ENCODE data around the gene CLEC1A.
A peak's percentile ranks its signal among the peaks of the same experiment; 100 is the strongest.

Gene CLEC1A

DNA sequence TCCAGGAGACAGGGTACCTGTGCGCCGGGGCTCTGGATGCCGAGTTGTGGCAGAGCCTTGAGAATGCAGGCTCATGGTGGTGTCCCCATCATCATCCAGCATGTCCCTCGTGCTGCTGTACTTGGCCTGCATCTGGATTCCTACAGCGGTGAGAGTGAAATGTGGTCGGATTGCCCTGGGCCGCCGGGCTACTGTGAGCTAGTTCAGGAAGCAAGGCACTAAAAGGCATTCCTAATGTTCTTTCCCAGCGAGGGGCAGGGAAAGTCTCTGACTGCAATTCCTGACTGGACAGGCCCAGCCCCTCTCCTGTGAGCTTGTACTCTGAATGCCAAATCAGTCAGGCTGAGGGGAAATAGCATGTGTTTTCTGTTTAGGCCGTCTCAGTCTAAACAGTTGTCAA lies at the start of gene CLEC1A:
CLEC1A (minus strand) TSS at position 195 of the 400 bp plus-strand sequence; CDS start at position 132, 63 bp downstream.
- no peak for DNase-seq

DNA sequence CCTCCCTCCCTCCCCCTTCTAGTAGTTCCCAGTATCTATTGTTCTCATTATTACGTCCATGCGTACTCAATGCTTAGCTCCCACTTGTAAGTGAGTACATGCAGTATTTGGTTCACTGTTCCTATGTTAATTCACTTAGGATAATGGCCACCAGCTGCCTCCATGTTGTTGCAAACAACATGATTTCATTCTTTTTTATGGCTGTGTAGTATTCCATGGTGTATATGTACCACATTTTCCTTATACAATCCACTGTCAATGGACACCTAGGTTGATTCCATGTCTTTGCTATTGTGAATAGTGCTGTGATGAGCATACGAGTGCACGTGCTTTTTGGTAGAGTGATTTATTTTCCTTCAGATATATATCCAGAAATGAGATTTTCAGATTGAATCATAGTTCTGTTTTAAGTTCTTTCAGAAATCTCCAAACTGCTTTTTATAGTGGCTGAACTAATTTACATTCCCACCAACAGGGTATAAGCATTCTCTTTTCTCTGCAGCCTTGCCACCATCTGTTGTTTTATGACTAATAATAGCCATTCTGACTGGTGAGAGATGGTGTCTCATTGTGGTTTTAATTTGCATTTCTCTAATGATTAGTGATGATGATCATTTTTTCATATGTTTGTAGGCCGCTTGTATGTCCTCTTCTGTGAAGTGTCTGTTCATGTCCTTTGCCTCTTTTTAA lies 49.1 kb upstream of the CLEC1A start:
- DNase-seq, result no peak

DNA sequence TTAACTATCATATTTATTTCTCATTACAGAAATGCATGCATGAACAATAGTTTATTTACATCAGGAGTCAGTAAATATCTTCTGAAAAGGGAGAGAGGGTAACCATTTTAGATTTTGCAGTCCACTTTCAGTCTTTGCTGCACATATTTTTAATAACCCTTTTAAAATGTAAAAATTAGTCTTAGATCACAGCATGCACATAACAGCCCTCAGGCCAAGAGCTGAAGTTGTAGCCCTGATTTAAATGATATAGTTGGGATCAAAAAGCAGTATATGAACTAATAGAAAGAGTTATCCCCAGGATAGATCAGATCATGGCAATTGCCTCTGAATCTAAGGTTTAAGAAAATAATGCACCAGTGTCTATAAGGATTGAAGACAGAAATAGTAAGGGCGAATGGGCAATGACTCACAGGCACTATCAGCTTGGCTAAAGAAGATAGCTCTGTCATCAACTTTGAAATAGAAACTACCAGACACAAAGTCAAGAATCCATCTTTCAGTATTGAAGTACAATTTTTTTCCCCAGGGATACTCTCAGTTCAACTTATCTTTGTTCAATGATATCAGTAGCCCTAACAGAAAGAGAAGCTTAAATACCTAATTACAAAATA lies 44.3 kb upstream of the CLEC1A start:
- DNase-seq, result no peak

GRCh38 chr12:10140001-10140400 lies 41.2 kb upstream of the CLEC1A start:
- peak in 5 of 6 experiments; percentile 14 to 58 (median 27) for DNase-seq

- DNase-seq, result no peak
Observed at GRCh38 chr12:10136637-10137205, 37.9 kb upstream of the CLEC1A start.

- DNase-seq, result no peak
Observed at GRCh38 chr12:10135126-10135525, 36.3 kb upstream of the CLEC1A start.

DNA sequence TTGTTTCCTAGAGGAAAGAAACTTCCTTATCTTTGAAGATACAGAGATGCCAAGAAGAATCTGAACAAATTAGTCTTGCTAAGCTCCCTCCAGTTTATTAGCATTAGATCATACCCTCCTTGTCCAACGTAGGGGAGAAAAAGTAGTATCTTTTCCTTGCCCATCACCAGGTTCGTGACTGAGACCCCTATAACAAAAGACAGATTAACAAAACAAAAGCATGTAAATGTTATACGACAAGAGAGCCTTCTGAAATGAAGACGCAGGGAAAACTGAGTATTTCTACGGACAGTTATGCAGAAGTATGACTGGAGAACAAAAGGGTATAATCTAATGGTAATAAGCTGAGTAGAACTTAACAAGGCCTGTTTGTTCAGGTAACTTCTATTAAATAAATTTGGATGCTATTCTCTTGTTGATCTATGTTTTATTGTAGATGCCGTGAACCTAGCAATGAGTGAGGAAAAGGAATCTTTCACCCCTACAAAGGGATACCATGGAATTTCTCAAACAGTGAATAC lies 34.1 kb upstream of the CLEC1A start:
- no peak for DNase-seq

DNA sequence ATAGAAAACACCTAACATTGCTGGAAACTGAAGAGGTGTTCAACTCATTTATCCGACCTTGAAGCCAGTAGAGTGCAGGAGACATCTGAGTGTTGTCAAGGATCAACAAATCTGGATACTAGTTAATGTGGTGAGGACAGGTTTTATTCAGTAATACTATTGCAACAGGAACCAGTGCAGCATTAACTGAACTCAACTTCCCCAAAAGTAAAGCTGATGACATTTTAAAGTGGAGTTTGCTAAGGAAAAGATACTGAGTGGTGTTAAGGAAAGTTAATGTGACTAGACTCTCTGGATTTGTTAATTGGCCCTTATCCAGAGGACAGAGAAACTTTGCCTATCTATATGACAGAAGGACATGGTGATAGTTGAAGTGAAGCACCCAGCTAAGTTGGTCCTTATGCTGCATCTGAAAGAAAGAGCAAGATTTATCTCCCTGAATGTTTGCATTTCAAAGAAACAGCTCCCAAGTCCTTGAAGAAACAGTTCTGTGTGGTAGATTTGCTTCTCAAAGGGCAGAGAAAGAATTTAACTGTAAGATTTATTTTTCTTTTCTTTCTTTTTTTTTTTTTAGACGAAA lies 32.4 kb upstream of the CLEC1A start:
- DNase-seq, result no peak

- no peak for DNase-seq
Observed at GRCh38 chr12:10130042-10130441, 31.3 kb upstream of the CLEC1A start, which contains the start of gene CLEC7A. Gene CLEC7A, minus strand, starts transcription at chr12:10130199. Its CDS starts 117 bp downstream, at chr12:10130082.

DNA sequence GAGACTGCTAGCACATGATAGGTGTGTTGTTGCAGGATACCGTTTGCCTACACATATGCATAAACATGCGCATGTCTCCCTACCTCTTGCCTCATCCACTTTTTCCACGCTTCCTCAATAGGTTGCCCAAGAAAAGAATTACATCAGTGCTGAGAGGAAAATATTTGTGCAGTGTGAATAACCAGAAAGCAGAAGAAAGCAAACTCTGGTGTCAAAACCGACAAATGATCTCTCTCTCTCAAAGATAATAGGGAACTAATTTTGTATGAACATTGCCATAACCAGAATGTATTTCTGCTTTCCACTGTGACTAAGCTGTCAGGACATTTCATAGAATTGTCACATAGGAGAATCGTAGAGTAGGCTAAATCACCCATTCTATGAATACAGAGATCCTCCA lies 29.9 kb upstream of the CLEC1A start:
- no peak for DNase-seq

DNA sequence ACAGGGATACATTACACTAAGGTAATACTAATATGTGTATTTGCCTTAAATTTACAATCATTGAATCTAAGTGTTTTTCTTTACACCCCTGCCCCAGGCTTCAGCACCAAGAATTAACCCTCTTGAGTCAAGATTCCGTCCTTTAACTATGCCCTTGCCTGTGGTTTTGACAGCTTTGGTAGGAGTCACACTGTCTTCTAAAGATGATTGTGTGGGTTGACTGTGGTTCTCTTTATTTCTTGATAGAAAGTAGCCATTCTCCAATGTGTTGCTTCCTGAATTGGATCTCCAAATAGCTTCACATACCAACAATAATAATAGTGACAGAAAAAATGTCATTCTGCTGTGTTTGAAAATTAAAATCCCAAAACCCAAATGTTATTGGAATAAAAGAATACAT lies 27.6 kb upstream of the CLEC1A start:
- no peak for DNase-seq

DNA sequence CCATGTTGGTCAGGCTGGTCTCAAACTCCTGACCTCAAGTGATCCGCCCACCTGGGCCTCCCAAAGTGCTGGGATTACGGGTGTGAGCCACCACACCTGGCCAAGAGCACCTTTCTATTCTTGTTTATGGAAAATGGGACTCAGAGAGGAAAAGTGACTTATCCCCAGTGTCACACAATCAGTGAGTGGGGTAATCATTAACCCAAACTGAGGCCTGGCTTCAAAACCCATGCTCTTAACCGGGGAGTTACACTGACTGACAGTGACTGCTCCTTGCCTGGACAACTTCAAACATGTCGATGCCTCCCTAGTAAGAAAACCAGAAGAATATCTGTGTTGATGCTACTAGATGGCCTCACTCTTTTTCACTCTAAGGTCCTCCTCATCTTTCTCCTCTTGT lies 23.9 kb upstream of the CLEC1A start:
- DNase-seq, result no peak

DNA sequence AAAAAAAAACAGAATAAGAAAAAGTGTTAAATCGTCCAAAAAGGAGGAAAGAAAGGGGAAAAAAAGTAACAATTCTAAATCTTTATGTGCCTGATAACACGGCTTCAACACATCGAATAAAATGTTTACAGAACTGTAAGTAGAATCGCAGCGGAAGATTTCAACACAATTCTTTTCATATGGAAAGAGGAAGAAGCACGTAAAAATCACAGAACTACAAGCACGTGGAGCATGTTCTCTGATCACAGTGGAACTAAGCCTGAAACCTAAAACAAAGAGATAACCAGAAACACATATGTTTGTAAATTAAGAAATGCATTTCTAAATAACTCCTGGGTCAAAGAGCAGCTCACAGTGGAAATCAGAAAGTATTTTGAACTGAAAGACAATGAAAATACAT lies 22.5 kb upstream of the CLEC1A start:
- DNase-seq, result no peak

DNA sequence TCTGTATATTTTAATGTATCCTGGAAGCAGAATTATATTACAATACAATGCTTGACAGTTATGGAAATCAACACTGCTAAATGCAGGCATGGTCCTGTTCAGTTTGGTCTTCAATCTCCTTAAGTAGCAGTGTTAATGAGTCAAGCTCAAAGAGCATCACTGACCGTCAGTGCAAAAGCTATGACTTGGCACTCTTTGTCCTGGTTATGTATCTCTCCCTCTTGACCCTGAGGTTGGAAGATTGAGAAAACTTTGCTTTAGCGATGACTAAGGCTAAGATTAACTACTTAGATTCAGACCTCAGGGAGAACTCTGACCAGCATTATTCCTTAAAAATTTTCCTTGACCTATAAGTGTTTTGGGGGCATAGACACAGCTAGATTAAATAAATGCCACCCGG lies 20.3 kb upstream of the CLEC1A start:
- DNase-seq, result no peak

DNA sequence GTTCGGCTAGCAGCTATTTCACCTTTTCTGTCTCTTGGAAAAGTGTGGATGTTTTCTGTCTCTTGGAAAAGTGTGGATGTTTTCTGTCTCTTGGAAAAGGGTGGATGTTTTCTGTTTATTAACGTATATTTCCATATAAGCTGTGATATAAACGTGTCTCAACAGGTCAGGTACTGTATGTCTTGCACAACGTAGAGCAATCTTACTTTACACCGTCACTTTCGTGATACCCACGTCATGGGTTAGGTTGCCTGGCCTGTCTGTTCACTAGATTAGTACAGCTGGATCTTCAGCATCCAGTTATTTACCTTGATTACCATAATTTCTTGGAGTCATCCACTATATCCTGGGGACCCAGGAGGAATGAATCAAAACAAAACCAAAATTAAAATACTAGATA lies 17.1 kb upstream of the CLEC1A start:
- DNase-seq, result no peak

DNA sequence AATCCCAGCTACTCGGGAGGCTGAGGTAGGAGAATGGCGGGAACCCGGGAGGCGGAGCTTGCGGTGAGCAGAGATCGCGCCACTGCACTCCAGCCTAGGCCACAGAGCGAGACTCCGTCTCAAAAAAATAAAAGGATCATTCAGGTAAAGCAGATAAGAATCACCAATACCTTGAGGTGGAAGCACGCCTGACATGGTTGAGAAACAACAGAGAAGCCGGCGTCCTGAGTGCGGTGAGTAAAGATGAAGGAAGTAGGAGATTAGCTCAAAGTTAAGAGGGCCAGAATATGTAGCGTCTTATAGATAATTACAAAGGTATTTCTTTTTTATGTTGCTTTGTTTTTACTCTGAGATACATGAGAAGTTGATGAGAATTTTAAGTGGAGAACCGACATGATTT lies 16.5 kb upstream of the CLEC1A start:
- DNase-seq, result no peak

DNA sequence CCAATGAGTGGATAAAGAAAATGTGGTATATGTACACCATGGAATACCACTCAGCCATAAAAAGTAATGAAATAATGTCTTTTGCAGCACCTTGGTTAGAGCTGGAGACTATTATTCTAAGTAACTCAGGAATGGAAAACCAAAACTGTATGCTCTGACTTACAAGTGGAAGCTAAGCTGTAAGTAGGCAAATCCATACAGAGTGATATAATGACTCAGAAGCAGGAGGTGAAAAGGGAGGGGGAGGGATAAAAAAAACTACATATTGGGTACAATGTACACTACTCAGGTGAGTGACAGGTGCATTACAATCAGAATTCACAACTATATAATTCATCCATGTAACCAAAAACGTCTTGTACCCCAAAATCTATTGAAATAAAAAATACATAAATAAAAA lies 15.1 kb upstream of the CLEC1A start:
- no peak for DNase-seq

DNA sequence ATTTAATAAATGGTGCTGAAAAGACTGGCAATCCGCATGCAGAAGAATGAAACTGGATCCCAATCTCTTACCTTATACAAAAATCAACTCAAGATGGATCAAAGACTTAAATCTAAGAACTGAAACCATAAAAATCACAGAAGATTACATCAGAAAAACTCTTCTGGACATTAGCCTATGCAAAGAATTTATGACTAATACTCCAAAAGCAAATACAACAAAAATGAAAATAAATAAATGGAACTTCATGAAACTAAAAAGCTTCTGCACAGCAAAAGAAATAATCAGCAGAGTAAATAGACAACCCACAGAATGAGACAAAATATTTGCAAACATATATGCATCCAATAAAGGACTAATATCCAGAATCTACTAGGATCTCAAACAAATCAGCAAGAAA lies 14.3 kb upstream of the CLEC1A start:
- no peak for DNase-seq

DNA sequence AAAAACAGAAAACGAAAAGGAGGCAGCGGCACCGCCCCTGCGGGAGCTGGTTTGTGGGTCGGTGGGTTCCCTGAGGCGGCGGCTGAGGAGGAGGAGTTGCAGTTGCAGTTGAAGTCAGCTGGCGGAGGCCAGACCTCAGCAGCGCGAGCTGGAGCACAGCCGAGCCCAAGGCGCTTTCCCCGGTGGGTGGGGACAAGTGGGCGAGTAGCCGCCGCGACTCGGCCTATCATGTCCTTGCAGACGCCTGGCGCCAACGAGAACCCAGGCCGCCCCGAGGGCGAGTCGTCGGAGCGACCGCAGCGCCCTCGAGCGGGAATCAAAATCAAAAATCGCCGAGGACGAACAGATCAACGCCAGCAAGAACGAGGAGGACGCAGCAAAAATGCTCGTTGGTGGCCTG lies 12.7 kb upstream of the CLEC1A start:
- DNase-seq, result no peak

GRCh38 chr12:10110256-10110844 lies 11.6 kb upstream of the CLEC1A start:
- DNase-seq, result no peak

DNA sequence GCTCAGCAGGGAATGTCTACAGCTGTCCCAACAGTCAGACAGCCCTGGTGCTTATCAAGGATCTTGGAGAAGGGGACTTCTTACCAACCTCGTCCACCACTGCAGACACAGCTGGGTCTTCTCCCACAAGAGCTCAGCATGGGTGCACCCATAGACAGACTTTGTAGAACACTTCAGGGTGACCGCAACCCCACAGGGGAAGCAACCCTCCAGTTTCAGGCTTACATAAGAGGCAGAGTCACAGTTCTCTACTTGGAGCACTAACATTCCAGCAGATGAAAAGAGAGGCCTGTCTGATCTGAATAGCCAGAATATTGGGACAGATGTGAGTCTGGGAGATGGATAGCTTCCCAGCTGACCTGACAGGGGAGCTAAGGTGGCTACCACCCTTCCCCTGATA lies 3.5 kb upstream of the CLEC1A start:
- DNase-seq, result no peak

DNA sequence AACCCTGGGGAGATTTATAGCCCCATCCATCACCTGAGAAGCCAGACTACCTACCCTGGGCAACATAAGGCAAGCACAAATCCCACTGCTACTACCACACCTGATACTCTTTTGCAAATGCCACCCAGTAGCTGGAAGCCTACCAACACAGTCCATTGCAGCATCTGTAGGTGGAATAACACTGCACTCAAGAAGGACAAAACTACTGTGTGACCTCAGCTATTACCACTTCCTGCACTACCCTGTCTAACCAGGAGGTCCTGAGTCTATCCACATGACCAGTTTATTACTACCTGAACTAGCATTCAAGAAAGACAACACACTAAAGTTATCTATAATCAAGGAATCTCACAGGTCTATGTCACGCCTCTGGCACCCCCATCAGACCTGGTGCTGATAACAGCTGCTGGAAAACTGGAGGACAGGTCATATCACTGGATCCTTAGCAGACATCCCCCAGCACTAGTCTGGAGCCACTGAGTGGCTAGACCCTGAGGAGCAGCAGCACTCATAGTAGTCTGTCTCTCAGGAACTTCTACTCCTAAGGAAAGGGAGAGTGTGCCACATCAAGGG lies 2.9 kb upstream of the CLEC1A start:
- DNase-seq, result no peak

- DNase-seq, result no peak
Observed at GRCh38 chr12:10101042-10101579, 2.3 kb upstream of the CLEC1A start.
